Liver (tissue), 3 donors: ENCODE measurements around the gene KCNQ4.

ENCODE experiments used
- JUND ChIP-seq, 2 donors: IDR thresholded peaks; 2 replicates each; pipeline ENCODE4 v1.6.1; 2016; ENCODE audit warnings: antibody characterized with exemption in 2 of 2
- RXRA ChIP-seq, 2 donors: IDR thresholded peaks; 2 replicates each; pipeline ENCODE4 v1.6.1; 2017 to 2018; ENCODE audit warnings: antibody characterized with exemption in 2 of 2, mild to moderate bottlenecking in 1 of 2
- YY1 ChIP-seq: IDR thresholded peaks from 2 replicates; pipeline ENCODE4 v1.6.1; 2016; ENCODE audit warnings: antibody characterized with exemption, mild to moderate bottlenecking
- TF ChIP-seq, protein P1 (sequence below): fragments of 150-350 bp; IDR thresholded peaks from 2 replicates; pipeline ENCODE4 v1.5.1; 2017; ENCODE audit warnings: improper control_type of control experiment, low read depth, low read length; ENCODE audit not compliant: missing input control
- TF ChIP-seq, protein P2 (sequence below): IDR thresholded peaks from 2 replicates; pipeline ENCODE4 v1.6.1; 2016; ENCODE audit warnings: antibody characterized with exemption
- donor health status: healthy.
- donor health status: healthy.

DNA sequence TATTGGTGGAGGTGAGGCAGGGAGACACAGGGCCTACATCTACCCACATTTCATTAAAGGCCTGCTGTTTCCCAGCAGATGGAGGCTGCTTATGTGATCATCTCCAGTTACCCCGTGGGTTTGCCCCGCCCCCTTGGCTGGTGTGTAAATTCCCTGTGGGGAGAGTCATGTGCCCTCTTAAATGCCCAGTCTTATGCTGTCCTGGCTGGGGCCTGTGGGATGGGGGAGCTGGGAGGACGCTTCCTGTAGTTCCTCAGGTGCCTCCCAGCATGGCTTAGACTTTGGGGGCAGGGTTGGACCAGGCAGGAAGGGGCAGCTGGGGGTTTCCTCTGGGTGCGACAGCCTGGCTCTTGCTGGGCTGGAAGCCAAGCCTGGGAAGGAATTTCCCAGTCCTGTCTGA, 94.1 kb downstream of the KCNQ4 start:
- TF ChIP-seq JUND (IDR thresholded peaks at IDR 0.05) (no peak), YY1 (no peak), RXRA (IDR thresholded peaks at IDR 0.05) (no peak)
- TF ChIP-seq, protein P1, sequence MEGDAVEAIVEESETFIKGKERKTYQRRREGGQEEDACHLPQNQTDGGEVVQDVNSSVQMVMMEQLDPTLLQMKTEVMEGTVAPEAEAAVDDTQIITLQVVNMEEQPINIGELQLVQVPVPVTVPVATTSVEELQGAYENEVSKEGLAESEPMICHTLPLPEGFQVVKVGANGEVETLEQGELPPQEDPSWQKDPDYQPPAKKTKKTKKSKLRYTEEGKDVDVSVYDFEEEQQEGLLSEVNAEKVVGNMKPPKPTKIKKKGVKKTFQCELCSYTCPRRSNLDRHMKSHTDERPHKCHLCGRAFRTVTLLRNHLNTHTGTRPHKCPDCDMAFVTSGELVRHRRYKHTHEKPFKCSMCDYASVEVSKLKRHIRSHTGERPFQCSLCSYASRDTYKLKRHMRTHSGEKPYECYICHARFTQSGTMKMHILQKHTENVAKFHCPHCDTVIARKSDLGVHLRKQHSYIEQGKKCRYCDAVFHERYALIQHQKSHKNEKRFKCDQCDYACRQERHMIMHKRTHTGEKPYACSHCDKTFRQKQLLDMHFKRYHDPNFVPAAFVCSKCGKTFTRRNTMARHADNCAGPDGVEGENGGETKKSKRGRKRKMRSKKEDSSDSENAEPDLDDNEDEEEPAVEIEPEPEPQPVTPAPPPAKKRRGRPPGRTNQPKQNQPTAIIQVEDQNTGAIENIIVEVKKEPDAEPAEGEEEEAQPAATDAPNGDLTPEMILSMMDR: no peak
- TF ChIP-seq, protein P2, sequence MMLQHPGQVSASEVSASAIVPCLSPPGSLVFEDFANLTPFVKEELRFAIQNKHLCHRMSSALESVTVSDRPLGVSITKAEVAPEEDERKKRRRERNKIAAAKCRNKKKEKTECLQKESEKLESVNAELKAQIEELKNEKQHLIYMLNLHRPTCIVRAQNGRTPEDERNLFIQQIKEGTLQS: no peak
